Caco-2 (cell line): ENCODE measurements around the gene EFL1. TPM values are rescaled to one million over a fixed set of nuclear protein-coding genes. Genes with fewer than 3 reads are reported as not detected.

Experiments
- BruUV-seq: library from RNA; stranded (reverse); fragments of 400-500 nt; replicated peaks from 2 replicates; lab custom pipeline; 2021; lab: Mats Ljungman, UMichigan
- CTCF ChIA-PET: fragments of 300-600 bp; sonication (Branson Sonifier 250); formaldehyde crosslinking; loops from one replicate; lab custom pipeline; 2022; ENCODE audit warnings: antibody characterized with exemption; lab: Charles Lee
- POLR2A ChIA-PET: fragments of 300-600 bp; sonication (Branson Sonifier 250); formaldehyde crosslinking; loops from one replicate; lab custom pipeline; 2022; ENCODE audit warnings: antibody characterized with exemption; lab: Charles Lee
- DNase-seq, 2 experiments: peaks; one replicate each; pipeline versions ENCODE4 v3.0.0 to v3.0.0-alpha.2; 2020 to 2022
- H3K27me3 ChIP-seq: replicated peaks from 2 replicates; pipeline ENCODE4 v1.6.0; 2011; ENCODE audit warnings: low read length; ENCODE audit not compliant: control insufficient read depth, insufficient read depth
- H3K36me3 ChIP-seq: 2 replicates; pipeline ENCODE4 v1.5.1; 2011; ENCODE audit warnings: low read length; ENCODE audit not compliant: control insufficient read depth, insufficient read depth
- H3K4me1 ChIP-seq: fragments of 250-450 bp; sonication (Bioruptor Pico); 2 replicates; pipeline ENCODE4 v1.5.1; 2020; ENCODE audit warnings: mild to moderate bottlenecking
- H3K4me3 ChIP-seq: 2 replicates; pipeline ENCODE4 v1.5.1; 2011; ENCODE audit warnings: low read depth, mild to moderate bottlenecking, control low read depth, low read length
- H3K9me3 ChIP-seq: fragments of 250-450 bp; sonication (Bioruptor Pico); 2 replicates; pipeline ENCODE4 v1.5.1; 2020; ENCODE audit warnings: mild to moderate bottlenecking, moderate library complexity
- H3K27ac Mint-ChIP-seq: one replicate; pipeline ENCODE4 v1.8.0; 2022; ENCODE audit warnings: mixed read lengths; ENCODE audit not compliant: unreplicated experiment
- H3K27me3 Mint-ChIP-seq: one replicate; pipeline ENCODE4 v1.8.0; 2022; ENCODE audit warnings: mixed read lengths; ENCODE audit not compliant: insufficient read depth, unreplicated experiment
- H3K36me3 Mint-ChIP-seq: one replicate; pipeline ENCODE4 v1.8.0; 2022; ENCODE audit warnings: mild to moderate bottlenecking, mixed read lengths; ENCODE audit not compliant: insufficient read depth, unreplicated experiment
- H3K4me1 Mint-ChIP-seq: one replicate; pipeline ENCODE4 v1.8.0; 2022; ENCODE audit warnings: low read depth, mixed read lengths; ENCODE audit not compliant: unreplicated experiment
- H3K4me3 Mint-ChIP-seq: one replicate; pipeline ENCODE4 v1.8.0; 2022; ENCODE audit warnings: mild to moderate bottlenecking, moderate library complexity, mixed read lengths; ENCODE audit not compliant: unreplicated experiment
- H3K9me3 Mint-ChIP-seq: one replicate; pipeline ENCODE4 v1.8.0; 2022; ENCODE audit warnings: mixed read lengths; ENCODE audit not compliant: unreplicated experiment
- CTCF ChIP-seq, 2 experiments: fragments of 200-600 bp in 1 of 2; IDR thresholded peaks; 1 replicate in 1 of 2; 2 replicates in 1 of 2; pipeline versions ENCODE4 v1.5.1 to v1.8.0; 2011 to 2022; ENCODE audit warnings: antibody characterized with exemption in 1 of 2, control low read depth in 1 of 2, inconsistent platforms in 1 of 2, low read depth in 1 of 2, low read length in 1 of 2, mild to moderate bottlenecking in 1 of 2, moderate library complexity in 1 of 2; ENCODE audit not compliant: insufficient read depth in 1 of 2, severe bottlenecking in 1 of 2, unreplicated experiment in 1 of 2
- intact Hi-C: fragments of 100-400 bp; cut with micrococcal nuclease; formaldehyde crosslinking; loops from one replicate; pipeline ENCODE4 v1.10.0; 2022; ENCODE audit not compliant: unreplicated experiment
- total RNA-seq: library from RNA; stranded (reverse); gene quantifications from 2 replicates; pipeline ENCODE4 v1.2.3, GENCODE V29; 2022

EFL1 gene
- total RNA-seq, 1 experiment from 2014 or later = 10.3 TPM

- no peaks in the 10 kb centered on the region for H3K4me1 Mint-ChIP-seq
Measured at GRCh38 chr15:82106679-82107078, 155.9 kb downstream of the EFL1 start.

GRCh38 chr15:82105451-82106215, 156.9 kb downstream of the EFL1 start:
- Mint-ChIP-seq H3K4me1 (no peaks in the 10 kb centered on the region), H3K4me3 (no peak overlapping the region), H3K36me3 (no peaks in the 10 kb centered on the region), H3K9me3 (no peaks in the 10 kb centered on the region), H3K27ac (no peak overlapping the region), H3K27me3 (peaks cover 7% of the 10 kb centered on the region)
- peak in 1 of 2 experiments; percentile 12 for DNase-seq
- TF ChIP-seq CTCF (IDR thresholded peaks at IDR 0.05; ENCODE audit: insufficient read depth in 1 of 2, low read depth in 1 of 2, low read length in 1 of 2, severe bottlenecking in 1 of 2, unreplicated experiment in 1 of 2) = no peak
- no peaks in the 10 kb centered on the region for H3K36me3 ChIP-seq
- no peaks in the 10 kb centered on the region for H3K9me3 ChIP-seq
- intact Hi-C loops = loop anchor here (10.0 kb wide), 1 partner anchor 621 kb away; no protein-coding TSS in a partner anchor
- H3K4me1 ChIP-seq = no peaks in the 10 kb centered on the region
- CTCF ChIA-PET = no interaction called here
- H3K4me3 ChIP-seq = no peak overlapping the region
- no peaks in the 10 kb centered on the region for H3K27me3 ChIP-seq
- no TSS peak for BruUV-seq
- POLR2A ChIA-PET = no interaction called here

More at GRCh38 chr15:82106679-82107078, 155.9 kb downstream of the EFL1 start:
- peaks cover 4% of the 10 kb centered on the region for H3K27me3 Mint-ChIP-seq
- Histone ChIP-seq H3K36me3 (no peaks in the 10 kb centered on the region), H3K4me3 (no peak overlapping the region), H3K4me1 (no peaks in the 10 kb centered on the region), H3K27me3 (no peaks in the 10 kb centered on the region), H3K9me3 (no peaks in the 10 kb centered on the region)
- intact Hi-C loops = loop anchor here (10.0 kb wide), 1 partner anchor 622 kb away; no protein-coding TSS in a partner anchor
- H3K4me3 Mint-ChIP-seq = no peak overlapping the region
- H3K9me3 Mint-ChIP-seq = no peaks in the 10 kb centered on the region
- BruUV-seq = no TSS peak
- TF ChIP-seq CTCF (IDR thresholded peaks at IDR 0.05; ENCODE audit: insufficient read depth in 1 of 2, low read depth in 1 of 2, low read length in 1 of 2, severe bottlenecking in 1 of 2, unreplicated experiment in 1 of 2) = no peak
- CTCF ChIA-PET = no interaction called here
- DNase-seq = no peak
- POLR2A ChIA-PET = no interaction called here
- H3K27ac Mint-ChIP-seq = no peak overlapping the region
- no peaks in the 10 kb centered on the region for H3K36me3 Mint-ChIP-seq

GRCh38 chr15:82103468-82103867, 159.1 kb downstream of the EFL1 start:
- Mint-ChIP-seq H3K36me3 (no peaks in the 10 kb centered on the region), H3K9me3 (no peaks in the 10 kb centered on the region), H3K4me1 (no peaks in the 10 kb centered on the region), H3K27ac (no peak overlapping the region), H3K4me3 (no peak overlapping the region), H3K27me3 (peaks cover 9% of the 10 kb centered on the region)
- Histone ChIP-seq H3K36me3 (no peaks in the 10 kb centered on the region), H3K27me3 (no peaks in the 10 kb centered on the region), H3K4me3 (no peak overlapping the region), H3K4me1 (no peaks in the 10 kb centered on the region), H3K9me3 (no peaks in the 10 kb centered on the region)
- no TSS peak for BruUV-seq
- ChIA-PET CTCF (no interaction called here), POLR2A (no interaction called here)
- no peak for DNase-seq
- intact Hi-C loops = loop anchor here (10.0 kb wide), 1 partner anchor 619 kb away; no protein-coding TSS in a partner anchor
- no peak for TF ChIP-seq CTCF (IDR thresholded peaks at IDR 0.05; ENCODE audit: insufficient read depth in 1 of 2, low read depth in 1 of 2, low read length in 1 of 2, severe bottlenecking in 1 of 2, unreplicated experiment in 1 of 2)
